Keratinocyte (primary cell): ENCODE data around the gene METTL27. TPM values are rescaled to one million over a fixed set of nuclear protein-coding genes. Genes with fewer than 3 reads are reported as not detected.
A peak's percentile ranks its signal among the peaks of the same experiment; 100 is the strongest.

Source experiments
- DNase-seq: peaks from one replicate; pipeline ENCODE4 v3.0.0-alpha.2; 2011; ENCODE audit warnings: low read depth, missing footprints, low spot score
- FAIRE-seq: peaks from 2 replicates; lab custom pipeline; 2011; peaks lifted over from hg19 to GRCh38; lab: Jason Lieb, UNC
- H2AFZ ChIP-seq: 2 replicates; pipeline ENCODE4 v1.6.0; 2012; ENCODE audit warnings: low read length, control low read depth, inconsistent platforms; ENCODE audit not compliant: control insufficient read depth
- H3K27ac ChIP-seq: 2 replicates; pipeline ENCODE4 v1.5.1; 2011; ENCODE audit warnings: low read length; ENCODE audit not compliant: control insufficient read depth, insufficient read depth
- H3K27me3 ChIP-seq: 3 replicates; pipeline ENCODE4 v1.6.0; 2011; ENCODE audit warnings: low read length; ENCODE audit not compliant: control insufficient read depth, insufficient read depth; ENCODE audit errors: extremely low read depth
- H3K36me3 ChIP-seq, 2 experiments: 2 replicates in 1 of 2; 3 replicates in 1 of 2; pipeline ENCODE4 v1.5.1; 2011; ENCODE audit warnings: low read length in 2 of 2, mild to moderate bottlenecking in 1 of 2; ENCODE audit not compliant: control insufficient read depth in 2 of 2, insufficient read depth in 2 of 2; ENCODE audit errors: extremely low read depth in 1 of 2
- H3K4me1 ChIP-seq: 3 replicates; pipeline ENCODE4 v1.5.1; 2011; ENCODE audit warnings: low read length; ENCODE audit not compliant: control insufficient read depth, insufficient read depth; ENCODE audit errors: extremely low read depth
- H3K4me2 ChIP-seq: 3 replicates; pipeline ENCODE4 v1.6.0; 2011; ENCODE audit warnings: low read depth, low read length; ENCODE audit not compliant: control insufficient read depth, insufficient read depth; ENCODE audit errors: extremely low read depth
- H3K4me3 ChIP-seq, 3 experiments: fragments of 200-600 bp in 1 of 3; sonication (generic) in 1 of 3; 2 replicates in 2 of 3; 3 replicates in 1 of 3; pipeline ENCODE4 v1.5.1; 2011 to 2016; ENCODE audit warnings: low read length in 3 of 3, mild to moderate bottlenecking in 3 of 3, control low read depth in 2 of 3, inconsistent platforms in 1 of 3, low read depth in 1 of 3, mixed read lengths in 1 of 3, mixed run types in 1 of 3, moderate library complexity in 1 of 3; ENCODE audit not compliant: control insufficient read depth in 2 of 3, insufficient read depth in 2 of 3; ENCODE audit errors: extremely low read depth in 1 of 3
- H3K79me2 ChIP-seq: 2 replicates; pipeline ENCODE4 v1.6.0; 2012; ENCODE audit warnings: low read length; ENCODE audit not compliant: control insufficient read depth, insufficient read depth
- H3K9ac ChIP-seq: 3 replicates; pipeline ENCODE4 v1.6.0; 2011; ENCODE audit warnings: low read length; ENCODE audit not compliant: control insufficient read depth, insufficient read depth; ENCODE audit errors: extremely low read depth
- H3K9me1 ChIP-seq: 3 replicates; pipeline ENCODE4 v1.6.0; 2011; ENCODE audit warnings: low read length; ENCODE audit not compliant: control insufficient read depth, insufficient read depth; ENCODE audit errors: extremely low read depth
- H3K9me3 ChIP-seq: 2 replicates; pipeline ENCODE4 v1.5.1; 2012; ENCODE audit warnings: low read depth, low read length; ENCODE audit not compliant: control insufficient read depth
- H4K20me1 ChIP-seq: 3 replicates; pipeline ENCODE4 v1.6.0; 2011; ENCODE audit warnings: low read length; ENCODE audit not compliant: control insufficient read depth, insufficient read depth; ENCODE audit errors: extremely low read depth
- EZH2 ChIP-seq: IDR thresholded peaks from one replicate; pipeline ENCODE4 v1.6.1; 2012; ENCODE audit warnings: inconsistent platforms, mild to moderate bottlenecking, low read length, moderate library complexity
- dilution Hi-C: fragments of 300-500 bp; cut with MboI; formaldehyde crosslinking; loops from one replicate; pipeline ENCODE4 v1.7.0; 2020; ENCODE audit warnings: low sequenced_read_pairs; ENCODE audit not compliant: extremely low pct_ligation_motif_present
- polyA plus RNA-seq, 5 experiments: library from polyadenylated mRNA; depleted of rRNA in 3 of 5; stranded (reverse) in 3 of 5; stranded (forward) in 1 of 5; unstranded in 1 of 5; fragments of >200 nt; gene quantifications; 1 replicate in 1 of 5; 2 replicates in 3 of 5; 3 replicates in 1 of 5; pipeline versions ENCODE4 v1.2.1 to v1.2.3, GENCODE V29; 2011 to 2012; ENCODE audit warnings: missing spikeins in 2 of 5, low read depth in 1 of 5, low replicate concordance in 1 of 5
- TF ChIP-seq, protein P1 (sequence below), 3 experiments: IDR thresholded peaks in 1 of 3; conservative IDR thresholded peaks in 1 of 3; optimal IDR thresholded peaks in 1 of 3; 2 replicates in 2 of 3; 3 replicates in 1 of 3; pipeline versions ENCODE3 to v1.5.1; 2011; ENCODE audit warnings: low read length in 3 of 3, mild to moderate bottlenecking in 3 of 3, moderate library complexity in 2 of 3, control low read depth in 1 of 3, inconsistent platforms in 1 of 3; ENCODE audit not compliant: insufficient read depth in 2 of 3; ENCODE audit errors: extremely low read depth in 1 of 3

METTL27 gene
- polyA plus RNA-seq, 1 donor (not counting 4 experiments of a cell fraction or from before 2014, with no cell fraction given), result 0.90 TPM

DNA sequence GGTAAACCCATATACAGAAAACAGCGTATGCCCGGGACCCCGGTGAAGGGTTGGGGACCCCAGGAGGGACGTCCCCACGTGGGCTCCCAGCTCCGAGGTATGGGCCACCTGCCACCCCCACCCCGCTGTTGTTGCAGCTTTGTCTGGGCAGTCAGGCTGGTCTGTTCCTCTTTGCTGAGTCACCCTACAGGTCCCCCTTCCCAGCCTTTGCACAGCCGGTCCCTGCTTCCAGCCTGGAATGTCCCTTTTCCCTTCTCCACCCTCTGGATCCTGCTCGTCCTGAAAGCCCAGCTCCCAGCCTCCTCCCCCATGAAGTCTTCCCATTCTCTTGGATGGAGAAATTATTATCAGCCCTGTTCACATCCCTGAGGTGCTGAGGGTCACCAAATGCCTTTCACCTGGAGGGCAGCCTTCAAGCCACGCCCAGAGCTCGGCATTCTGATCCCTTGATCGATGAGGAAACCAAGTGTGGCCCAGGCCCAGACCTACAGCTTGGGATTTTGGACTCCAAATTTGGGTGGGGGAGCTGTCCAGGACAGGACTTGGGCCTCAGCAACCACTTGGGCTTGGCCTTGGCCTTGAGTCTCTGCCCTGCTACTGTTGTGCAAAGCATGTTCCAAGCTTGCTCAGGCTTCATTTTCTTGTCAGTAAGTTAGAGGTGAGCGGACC is 8.9 kb downstream of the METTL27 start:
- FAIRE-seq, result no peak
- dilution Hi-C loops, result no loop called here
- Histone ChIP-seq H3K4me2 (no peak overlapping the region), H4K20me1 (no peaks in the 10 kb centered on the region), H3K27me3 (no peaks in the 10 kb centered on the region), H2AFZ (no peak overlapping the region), H3K9ac (no peak overlapping the region), H3K9me3 (no peaks in the 10 kb centered on the region), H3K36me3 (no peaks in the 10 kb centered on the region), H3K79me2 (no peaks in the 10 kb centered on the region), H3K4me1 (peaks cover 53% of the 10 kb centered on the region), H3K4me3 (no peak overlapping the region), H3K27ac (no peak overlapping the region), H3K9me1 (no peaks in the 10 kb centered on the region)
- no peak for TF ChIP-seq EZH2
- TF ChIP-seq, protein P1, sequence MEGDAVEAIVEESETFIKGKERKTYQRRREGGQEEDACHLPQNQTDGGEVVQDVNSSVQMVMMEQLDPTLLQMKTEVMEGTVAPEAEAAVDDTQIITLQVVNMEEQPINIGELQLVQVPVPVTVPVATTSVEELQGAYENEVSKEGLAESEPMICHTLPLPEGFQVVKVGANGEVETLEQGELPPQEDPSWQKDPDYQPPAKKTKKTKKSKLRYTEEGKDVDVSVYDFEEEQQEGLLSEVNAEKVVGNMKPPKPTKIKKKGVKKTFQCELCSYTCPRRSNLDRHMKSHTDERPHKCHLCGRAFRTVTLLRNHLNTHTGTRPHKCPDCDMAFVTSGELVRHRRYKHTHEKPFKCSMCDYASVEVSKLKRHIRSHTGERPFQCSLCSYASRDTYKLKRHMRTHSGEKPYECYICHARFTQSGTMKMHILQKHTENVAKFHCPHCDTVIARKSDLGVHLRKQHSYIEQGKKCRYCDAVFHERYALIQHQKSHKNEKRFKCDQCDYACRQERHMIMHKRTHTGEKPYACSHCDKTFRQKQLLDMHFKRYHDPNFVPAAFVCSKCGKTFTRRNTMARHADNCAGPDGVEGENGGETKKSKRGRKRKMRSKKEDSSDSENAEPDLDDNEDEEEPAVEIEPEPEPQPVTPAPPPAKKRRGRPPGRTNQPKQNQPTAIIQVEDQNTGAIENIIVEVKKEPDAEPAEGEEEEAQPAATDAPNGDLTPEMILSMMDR (optimal IDR thresholded peaks at IDR 0.05 in 1 of 3, IDR thresholded peaks at IDR 0.05 in 1 of 3, conservative IDR thresholded peaks at IDR 0.05 in 1 of 3; ENCODE audit: extremely low read depth in 1 of 3, insufficient read depth in 2 of 3, low read length in 3 of 3), result no peak
- DNase-seq, result no peak

DNA sequence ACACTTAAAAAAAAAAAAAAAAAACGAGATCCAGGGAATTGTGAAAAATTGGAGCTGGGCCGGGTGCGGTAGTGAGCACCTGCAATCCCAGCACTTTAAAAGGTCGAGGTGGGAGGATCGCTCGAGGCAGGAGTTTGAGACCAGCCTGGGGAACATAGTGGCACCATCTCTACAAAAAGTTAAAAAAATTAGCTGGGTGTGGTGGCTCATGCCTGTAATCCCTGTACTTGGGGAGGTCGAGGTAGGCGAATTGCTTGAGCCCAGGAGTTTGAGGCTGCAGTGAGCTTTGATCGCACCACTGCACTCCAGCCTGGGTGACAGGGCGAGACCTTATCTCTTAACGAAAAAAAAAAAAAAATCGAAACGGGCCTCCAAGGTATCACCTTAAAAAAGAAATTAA is 9.5 kb downstream of the METTL27 start:
- DNase-seq (no peak), FAIRE-seq (no peak)
- TF ChIP-seq, protein P1 (optimal IDR thresholded peaks at IDR 0.05 in 1 of 3, IDR thresholded peaks at IDR 0.05 in 1 of 3, conservative IDR thresholded peaks at IDR 0.05 in 1 of 3; ENCODE audit: extremely low read depth in 1 of 3, insufficient read depth in 2 of 3, low read length in 3 of 3), result no peak
- TF ChIP-seq EZH2, result no peak
- Histone ChIP-seq H3K9me3 (no peaks in the 10 kb centered on the region), H4K20me1 (no peaks in the 10 kb centered on the region), H3K36me3 (no peaks in the 10 kb centered on the region), H3K79me2 (no peaks in the 10 kb centered on the region), H2AFZ (no peak overlapping the region), H3K9ac (no peak overlapping the region), H3K4me2 (no peak overlapping the region), H3K27ac (no peak overlapping the region), H3K4me1 (peaks cover 55% of the 10 kb centered on the region), H3K4me3 (peak overlapping the region in 1 of 3 experiments; percentile 14), H3K27me3 (no peaks in the 10 kb centered on the region), H3K9me1 (no peaks in the 10 kb centered on the region)
- dilution Hi-C loops, result no loop called here
